Cortex of kidney (tissue), 1 donor: ENCODE data around the gene KRTAP25-1.

ENCODE experiments used
- DNase-seq: peaks from one replicate; lab custom pipeline; 2025; lab: John Stamatoyannopoulos, UW

KRTAP25-1 gene

DNA sequence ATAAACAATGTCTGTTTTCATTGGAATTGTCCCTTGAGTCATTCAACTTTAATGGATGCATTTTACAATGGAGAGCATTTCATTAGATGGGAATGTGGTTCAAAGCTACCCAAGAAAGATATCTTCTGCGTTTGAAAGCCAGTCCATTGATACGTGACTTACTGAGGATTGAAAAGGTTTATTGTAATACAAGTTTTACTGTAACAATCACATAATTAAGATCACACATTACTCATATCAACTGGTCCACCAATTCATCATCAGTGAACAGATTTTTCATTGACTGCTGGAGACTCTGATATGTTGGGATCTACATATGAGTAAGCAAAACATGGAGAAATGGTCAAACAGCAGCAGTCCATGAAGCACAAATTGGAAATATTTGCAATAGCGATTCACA is 39.4 kb downstream of the KRTAP25-1 start:
- no peak for DNase-seq

DNA sequence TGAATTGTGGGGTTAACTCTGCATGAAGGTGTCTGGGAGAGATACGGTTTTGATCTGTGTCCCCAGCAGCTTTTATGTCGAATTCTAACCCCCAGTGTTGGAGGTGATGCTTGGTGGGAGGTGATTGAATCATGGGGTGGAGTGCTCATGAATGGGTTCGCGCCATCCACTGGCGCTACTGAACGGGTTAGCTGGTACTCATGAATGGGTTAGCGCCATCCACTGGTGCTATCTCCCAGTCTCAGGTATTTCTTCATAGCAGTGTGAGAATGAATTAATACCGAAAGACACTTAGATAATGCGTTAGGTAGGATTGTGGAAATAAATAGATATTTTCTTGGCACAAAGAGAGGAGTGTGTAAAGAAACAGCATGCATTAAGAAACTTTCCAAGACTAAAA is 40.5 kb downstream of the KRTAP25-1 start:
- no peak for DNase-seq

DNA sequence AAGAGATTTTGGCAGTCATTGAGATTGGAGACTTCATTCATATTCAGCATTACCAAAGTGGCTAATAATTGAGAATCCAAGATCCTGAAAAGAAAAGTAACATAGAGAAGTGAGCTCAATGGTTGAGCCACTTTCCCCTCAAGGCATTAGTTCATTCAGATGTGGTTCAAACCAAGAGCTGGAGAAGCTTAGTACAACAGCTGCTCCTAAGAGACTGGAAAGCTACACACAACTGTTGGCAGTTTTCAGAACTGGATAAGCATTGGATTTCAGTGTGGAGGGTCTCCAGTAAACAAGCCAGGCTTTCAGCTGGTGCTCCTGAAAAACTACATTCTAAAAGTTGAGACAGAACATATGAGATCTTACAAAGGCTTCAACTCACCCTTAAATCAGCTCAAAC is 44.3 kb downstream of the KRTAP25-1 start:
- no peak for DNase-seq

DNA sequence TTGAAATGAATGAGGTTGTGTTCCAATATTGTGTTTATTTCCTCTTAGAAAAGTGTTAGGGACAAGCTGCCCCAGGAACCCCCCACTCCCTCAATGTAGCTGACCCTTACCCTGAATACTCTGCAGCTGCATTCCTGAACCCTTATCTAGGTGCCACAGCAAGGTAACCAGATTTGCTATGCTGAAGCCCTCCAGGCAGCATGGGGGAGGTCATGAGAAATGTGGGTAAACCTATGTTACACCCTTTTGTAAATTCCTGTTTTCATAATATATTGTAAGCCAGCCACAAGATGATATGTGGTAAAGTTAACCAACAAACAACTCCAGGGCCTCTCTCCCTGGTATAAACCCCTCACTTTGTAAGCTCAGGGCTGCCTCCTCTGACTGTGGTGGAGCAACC is 45.6 kb downstream of the KRTAP25-1 start:
- DNase-seq: no peak

DNA sequence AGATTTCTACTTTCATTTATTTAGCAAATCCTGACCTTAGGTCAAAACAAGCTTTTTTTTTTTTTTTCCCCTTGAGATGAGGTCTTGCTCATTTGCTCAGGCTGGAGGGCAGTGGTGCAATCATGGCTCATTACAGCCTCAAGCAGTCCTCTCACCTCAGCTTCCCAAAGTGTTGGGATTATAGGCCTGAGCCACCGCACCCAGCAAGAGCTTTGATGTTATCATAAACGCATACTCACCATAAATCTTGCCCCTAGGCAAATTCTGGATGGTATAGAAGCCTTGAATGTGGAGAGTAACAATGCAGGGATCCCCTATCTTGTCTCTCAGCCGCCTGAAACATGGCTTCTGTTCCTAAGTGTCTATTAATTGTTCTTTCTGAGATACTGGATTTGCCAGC is 48.7 kb downstream of the KRTAP25-1 start:
- no peak for DNase-seq
